Limb (tissue), 2 donors: ENCODE results near the gene UPK3BL2.
"Not testable (repeated sequence)": the region's sequence is repeated elsewhere in the genome, so short reads cannot be mapped to it uniquely, and the experiment has no call there.

Experiments used
- DNase-seq, 2 donors: peaks; one replicate each; pipeline ENCODE4 v3.0.0-alpha.2; 2016; ENCODE audit errors: extremely low spot score in 2 of 2

The UPK3BL2 gene

DNA sequence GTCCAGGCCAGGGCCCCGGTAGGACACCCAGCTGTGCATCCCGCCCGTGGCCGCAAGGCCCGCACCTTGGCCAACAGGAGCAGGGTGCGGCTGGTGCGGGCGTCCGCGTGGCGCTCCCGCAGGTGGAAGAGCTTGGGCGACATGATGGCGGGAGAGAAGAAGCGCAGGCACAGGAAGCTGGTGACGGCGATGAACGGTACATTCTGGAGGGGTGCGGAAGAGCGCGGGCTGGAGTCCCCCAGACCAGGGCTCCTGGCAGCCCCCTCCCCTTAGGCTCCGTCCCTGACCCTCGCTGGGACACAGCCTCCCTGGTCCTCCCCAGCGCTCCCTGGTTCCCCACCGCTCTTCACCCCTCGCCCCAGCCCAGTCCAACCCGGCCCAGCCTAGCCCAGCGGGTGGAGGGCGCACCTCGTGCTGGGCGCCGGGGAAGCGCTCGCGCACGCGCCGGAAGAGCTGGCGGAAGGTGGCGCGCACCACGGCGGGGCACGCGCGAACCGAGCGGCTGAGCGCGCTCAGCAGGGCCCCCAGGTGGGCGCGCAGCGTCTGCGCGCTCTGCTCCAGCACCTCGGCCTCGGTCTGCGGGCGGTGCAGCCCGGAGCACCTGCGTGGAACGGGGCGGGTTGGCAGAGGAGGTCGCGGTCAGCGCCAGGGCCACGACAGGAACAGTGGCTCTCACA, 48.9 kb downstream of the UPK3BL2 start:
- not testable (repeated sequence) for DNase-seq

DNA sequence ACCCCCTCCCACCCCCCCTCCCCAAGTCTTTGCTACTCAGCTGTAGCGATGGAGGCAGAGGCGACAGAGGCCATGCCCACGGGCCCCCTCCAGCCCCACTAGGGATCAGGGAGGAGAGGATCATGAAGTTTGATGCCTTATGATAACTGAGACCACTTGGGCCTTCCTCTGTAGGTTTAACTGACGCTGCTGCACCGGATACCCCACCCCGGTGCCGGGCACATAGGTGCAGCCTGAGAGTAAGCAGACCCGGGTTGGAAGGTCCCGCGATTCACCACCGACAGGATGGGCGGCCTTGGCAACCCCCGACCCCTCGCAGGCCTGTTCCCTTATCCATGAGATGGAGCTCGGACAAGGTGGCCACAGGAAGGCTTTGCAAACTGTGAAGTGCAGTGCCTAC, 49.5 kb downstream of the UPK3BL2 start:
- DNase-seq: not testable (repeated sequence)

DNA sequence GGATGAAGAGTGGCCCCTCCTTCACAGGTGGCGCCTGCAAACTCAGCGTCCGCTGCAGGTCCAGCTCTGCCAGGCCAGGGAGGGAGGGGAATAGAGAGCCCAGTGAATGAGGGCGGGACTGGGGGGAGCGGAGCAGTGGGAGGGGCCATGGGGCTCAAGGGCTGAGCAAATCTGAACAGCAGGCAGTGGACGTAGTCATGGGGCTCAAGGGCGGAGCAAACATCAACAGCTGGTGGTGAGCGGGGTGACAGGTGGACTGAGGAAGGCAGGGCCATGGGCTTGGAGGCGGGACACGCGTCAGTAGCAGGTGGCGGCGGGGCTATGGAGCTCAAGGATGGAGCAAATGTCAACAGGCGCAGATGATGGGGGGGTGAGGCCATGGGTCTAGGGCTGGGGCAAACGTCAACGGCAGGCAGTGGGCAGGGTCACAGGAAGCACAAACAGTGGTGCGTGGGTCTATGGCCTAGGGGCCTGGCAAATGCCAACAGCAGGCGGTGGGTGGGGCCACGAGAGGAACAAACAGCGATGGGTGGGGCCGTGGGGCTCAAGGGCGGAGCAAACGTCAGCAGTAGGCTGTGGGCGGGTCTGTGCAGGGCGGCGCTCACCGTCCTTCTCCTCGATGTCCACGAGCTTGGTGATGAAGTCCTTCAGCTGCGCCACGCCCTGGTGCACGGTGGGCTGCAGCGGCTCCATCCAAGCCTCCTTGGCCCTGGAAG, 50.1 kb downstream of the UPK3BL2 start:
- DNase-seq: not testable (repeated sequence)

DNA sequence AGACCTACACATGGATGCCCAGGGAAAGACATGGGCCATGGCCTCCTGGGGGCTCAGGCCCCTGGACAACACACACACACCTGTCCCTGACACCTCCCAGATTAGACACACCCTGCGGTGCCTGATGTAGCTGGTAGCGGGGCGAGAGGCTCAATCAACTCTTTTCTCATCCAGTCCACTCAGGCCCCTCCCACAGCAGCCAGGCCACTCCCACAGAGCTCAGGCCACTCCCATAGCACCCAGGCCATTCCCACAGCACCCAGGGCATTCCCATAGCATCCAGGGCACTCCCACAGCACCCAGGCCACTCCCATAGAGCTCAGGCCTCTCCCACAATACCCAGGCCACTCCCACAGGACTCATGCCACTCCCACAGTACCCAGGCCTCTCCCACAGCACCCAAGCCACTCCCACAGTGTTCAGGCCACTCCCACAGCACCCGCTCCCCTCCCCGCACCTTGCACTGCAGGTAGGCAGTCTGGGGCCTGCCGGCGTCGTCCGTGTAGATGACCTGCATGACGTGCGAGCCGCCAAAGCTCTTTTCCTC, 52.9 kb downstream of the UPK3BL2 start:
- DNase-seq: not testable (repeated sequence)
